GM11168 (cell line): ENCODE data around the gene SLC38A5.
"Not testable (repeated sequence)": the region's sequence is repeated elsewhere in the genome, so short reads cannot be mapped to it uniquely, and the experiment has no call there.

ENCODE experiments used
- in situ Hi-C: fragments of 300-500 bp; cut with MboI; formaldehyde crosslinking; loops from one replicate; pipeline ENCODE4 v1.12.0; 2022; ENCODE audit warnings: low sequenced_read_pairs; ENCODE audit not compliant: unreplicated experiment

Gene SLC38A5

DNA sequence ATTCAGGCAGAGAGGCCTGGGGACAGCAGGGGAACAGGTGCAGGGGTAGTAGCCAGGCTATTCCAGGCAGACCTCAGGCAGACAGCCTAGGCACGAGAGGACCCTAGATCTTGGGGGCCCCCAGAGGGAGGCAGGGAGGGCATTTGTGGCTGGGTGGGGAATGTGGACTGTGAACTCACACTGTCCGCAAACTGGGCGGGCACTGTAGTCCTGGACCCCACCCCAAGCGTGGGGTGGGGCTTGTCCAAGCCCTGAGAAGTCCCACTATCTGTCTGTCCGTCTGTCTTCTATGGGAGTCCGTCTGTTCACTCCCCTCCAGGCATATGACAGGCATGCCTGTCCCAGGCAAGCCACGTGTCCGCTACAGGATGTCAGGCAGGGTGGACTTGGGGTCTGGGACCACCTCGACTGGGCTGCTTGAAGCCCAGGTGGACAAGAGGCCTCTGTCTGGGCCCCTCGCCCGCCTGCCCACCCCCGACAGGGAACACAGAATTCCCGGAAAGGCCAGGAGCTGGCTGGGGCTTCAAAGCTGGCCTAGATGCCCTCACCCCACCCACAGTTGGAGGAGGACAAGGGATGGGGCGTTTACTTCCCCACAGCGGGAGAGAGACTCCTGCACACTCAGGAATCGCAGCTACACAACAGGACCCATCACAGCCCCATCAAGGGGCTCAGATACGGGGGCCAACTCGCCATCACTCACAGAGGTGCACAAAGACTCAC lies at the start of gene SLC38A5:
Gene SLC38A5 (minus strand): TSS at position 151 of the 723 bp plus-strand sequence. CDS start 2,336 bp downstream, outside the sequence.
- in situ Hi-C loops = loop anchor here (25.0 kb wide), 1 partner anchor 408 kb away; the partner anchor contains the start of gene ZNF630

DNA sequence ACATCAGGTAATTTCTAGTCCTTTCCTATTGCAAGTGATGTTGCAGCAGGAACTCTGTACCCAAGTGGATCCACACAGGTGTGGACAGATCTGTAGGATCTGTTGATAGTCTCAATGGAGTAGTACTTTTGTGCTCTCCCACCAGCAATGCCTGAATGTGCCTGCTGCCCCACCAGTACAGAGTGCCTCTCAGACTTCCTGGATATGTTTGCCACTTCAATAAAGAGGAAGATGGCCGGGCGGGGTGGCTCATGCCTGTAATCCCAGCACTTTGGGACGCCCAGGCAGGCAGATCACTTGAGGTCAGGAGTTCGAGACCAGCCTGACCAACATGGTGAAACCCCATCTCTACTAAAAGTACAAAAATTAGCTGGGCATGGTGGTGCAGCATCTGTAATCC lies 49.4 kb upstream of the SLC38A5 start:
- in situ Hi-C loops = not testable (repeated sequence)

DNA sequence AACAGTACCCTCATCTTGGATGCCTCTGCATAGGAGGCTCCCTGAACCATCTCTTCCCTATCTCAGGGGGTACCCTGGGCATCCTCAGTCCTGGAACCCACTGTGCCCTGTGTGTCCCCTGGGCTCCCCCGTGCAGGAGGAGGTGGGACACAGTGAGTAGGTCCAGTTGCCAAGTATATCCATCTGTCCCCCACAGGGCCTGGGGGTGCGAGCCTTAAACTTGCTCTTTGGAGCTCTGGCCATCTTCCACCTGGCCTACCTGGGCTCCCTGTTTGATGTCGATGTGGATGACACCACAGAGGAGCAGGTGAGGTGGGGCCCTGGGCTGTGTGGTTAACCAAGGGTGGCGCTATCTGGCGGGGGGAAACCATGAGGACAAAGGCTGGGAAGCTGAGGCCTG lies 46.9 kb upstream of the SLC38A5 start:
- in situ Hi-C loops = no loop called here

DNA sequence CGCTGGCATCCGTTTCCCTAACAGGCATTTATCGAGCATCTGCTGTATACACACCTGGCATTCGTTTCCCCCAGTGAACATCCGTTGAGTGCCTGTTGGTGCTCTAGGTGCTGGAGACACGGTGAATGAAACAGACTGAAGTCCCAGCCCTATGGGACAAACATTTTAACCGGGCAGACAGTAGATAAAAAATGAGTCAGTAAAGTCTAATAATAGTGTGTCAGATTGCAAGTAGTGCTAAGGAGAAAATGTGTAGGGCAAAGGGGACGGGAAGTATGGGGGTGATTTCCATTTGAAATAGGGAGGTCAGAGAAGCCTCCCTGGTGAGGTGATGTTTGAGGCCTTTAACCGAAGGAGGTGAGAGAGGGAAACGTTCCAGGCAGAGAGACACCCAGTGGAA lies 46.2 kb upstream of the SLC38A5 start:
- in situ Hi-C loops = no loop called here

- in situ Hi-C loops = no loop called here
Observed at GRCh38 chrX:48515842-48516241, 45.8 kb upstream of the SLC38A5 start.

GRCh38 chrX:48514868-48515460 lies 44.9 kb upstream of the SLC38A5 start:
- in situ Hi-C loops = no loop called here

- in situ Hi-C loops = no loop called here
Observed at GRCh38 chrX:48514126-48514806, 44.2 kb upstream of the SLC38A5 start.

DNA sequence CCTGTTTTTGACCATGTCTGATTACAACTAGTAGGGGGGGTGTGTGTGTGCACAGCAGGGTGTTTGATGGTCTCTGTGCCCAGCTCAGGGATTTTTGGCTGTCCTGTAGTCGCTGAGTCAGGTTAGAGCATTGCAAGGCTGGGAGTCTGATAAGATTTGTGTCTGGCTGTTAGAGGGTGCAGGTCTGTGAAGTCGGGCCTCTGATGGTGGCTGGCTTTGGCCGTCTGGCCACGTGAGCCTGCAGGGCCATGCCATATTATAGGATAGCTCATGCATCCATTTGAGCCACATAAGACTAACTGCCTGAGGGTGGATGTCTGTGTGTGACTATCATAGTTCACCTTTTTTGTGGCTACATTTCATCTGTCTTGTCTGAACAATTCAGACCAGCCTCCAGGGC lies 43.6 kb upstream of the SLC38A5 start:
- in situ Hi-C loops = no loop called here

GRCh38 chrX:48512371-48512935 lies 42.4 kb upstream of the SLC38A5 start:
- in situ Hi-C loops = no loop called here

DNA sequence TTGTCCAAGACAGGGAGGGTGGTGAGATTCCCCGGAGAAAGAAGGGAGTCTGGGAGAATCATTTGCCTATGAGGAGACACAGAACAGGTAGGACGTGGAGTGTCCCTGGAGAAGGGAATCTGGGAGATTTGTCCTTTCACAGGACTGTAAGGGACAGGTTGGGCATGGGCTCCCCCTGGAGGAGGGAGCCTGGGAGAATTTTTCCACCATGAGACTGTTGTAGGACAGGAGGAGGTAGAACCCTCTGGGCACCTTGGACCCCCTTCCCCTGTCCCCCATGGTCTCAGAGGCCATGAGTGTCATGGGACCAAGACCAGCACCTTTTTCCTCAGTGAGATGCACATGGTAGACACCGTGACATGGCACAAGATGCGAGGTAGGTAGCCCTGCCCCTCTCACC lies 41.5 kb upstream of the SLC38A5 start:
- in situ Hi-C loops = no loop called here

- in situ Hi-C loops = no loop called here
Observed at GRCh38 chrX:48509619-48510018, 39.6 kb upstream of the SLC38A5 start.

- in situ Hi-C loops = no loop called here
Observed at GRCh38 chrX:48509245-48509590, 39.2 kb upstream of the SLC38A5 start.

GRCh38 chrX:48508400-48509244 lies 38.6 kb upstream of the SLC38A5 start, which contains the start of gene PORCN:
Gene PORCN, plus strand, starts transcription at chrX:48508992. Its CDS starts 829 bp downstream, at chrX:48509821.
- in situ Hi-C loops = no loop called here

GRCh38 chrX:48507246-48507645 lies 37.2 kb upstream of the SLC38A5 start:
- in situ Hi-C loops = no loop called here

DNA sequence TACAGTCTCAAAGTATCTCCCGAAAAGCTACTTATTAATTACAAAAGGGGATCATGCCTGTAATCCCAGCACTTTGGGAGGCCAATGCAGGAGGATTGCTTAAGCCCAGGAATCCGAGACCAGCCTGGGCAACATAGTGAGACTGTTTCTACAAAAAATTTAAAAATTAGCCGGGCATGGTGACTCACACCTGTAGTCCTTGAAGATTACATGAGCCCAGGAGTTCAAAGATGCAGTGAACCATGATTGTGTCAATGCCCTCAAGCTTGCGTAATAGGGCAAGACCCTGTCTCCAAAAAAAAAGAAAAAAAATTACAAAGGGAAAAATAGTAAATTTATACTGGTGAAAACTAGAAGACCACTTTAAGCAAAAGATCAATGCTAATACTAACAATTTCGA lies 35.4 kb upstream of the SLC38A5 start:
- in situ Hi-C loops = no loop called here

DNA sequence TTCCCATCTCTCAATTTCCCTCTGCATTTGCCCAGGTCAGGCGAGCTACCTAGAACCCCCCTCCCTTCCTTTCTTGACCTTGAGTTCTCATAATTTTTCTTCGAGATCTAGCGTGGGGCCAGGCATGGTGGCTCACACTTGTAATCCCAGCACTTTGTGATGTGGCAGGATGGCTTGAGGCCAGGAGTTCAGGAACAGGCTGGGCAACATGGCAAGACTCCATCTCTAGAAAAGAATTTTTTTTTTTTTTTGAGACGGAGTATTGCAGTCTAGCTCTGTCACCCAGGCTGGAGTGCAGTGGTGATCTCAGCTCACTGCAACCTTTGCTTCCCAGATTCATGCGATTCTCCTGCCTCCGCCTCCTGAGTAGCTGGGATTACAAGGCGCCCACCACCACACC lies 34.2 kb upstream of the SLC38A5 start:
- in situ Hi-C loops = no loop called here

- in situ Hi-C loops = no loop called here
Observed at GRCh38 chrX:48498374-48498809, 28.3 kb upstream of the SLC38A5 start.

DNA sequence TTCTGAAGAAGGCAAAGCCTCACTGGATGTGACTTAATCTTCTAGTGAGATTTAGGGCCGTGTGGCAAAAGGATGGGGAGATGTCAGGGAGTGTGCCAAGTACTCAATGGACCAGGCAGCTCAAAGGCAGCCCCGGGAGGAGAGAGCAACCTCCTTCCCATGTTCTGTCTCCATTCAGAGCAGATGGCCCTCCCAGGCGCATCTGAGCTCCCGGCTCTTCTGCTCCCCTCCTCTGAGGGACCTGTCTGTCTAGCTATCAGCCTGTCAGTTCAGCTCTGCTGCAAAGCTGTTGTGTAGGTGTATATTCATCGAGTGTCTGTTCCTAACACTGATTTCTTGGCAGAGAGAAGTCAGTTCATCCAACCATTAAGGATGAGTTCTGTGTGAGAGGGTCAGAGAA lies 27.8 kb upstream of the SLC38A5 start:
- in situ Hi-C loops = no loop called here

GRCh38 chrX:48496660-48497059 lies 26.6 kb upstream of the SLC38A5 start:
- in situ Hi-C loops = no loop called here

- in situ Hi-C loops = no loop called here
Observed at GRCh38 chrX:48493890-48494364, 23.9 kb upstream of the SLC38A5 start.
